Body of pancreas (tissue), 4 donors: ENCODE data around the gene GCLC. TPM values are rescaled to one million over a fixed set of nuclear protein-coding genes. Genes with fewer than 3 reads are reported as not detected.

Experiments used
- ATAC-seq: fragments of 150-250 bp; one replicate; pipeline ENCODE4 v1.9.1; 2016
- DNase-seq, 4 donors: peaks; one replicate each; pipeline ENCODE4 v3.0.0-alpha.2; 2019
- H3K27ac ChIP-seq, 4 donors: fragments of 200-600 bp; sonication (generic); 1 replicate in 3 of 4; 2 replicates in 1 of 4; pipeline versions ENCODE4 v1.5.1 to v1.6.1; 2016 to 2019; ENCODE audit warnings: mild to moderate bottlenecking in 1 of 4, mixed read lengths in 1 of 4, moderate library complexity in 1 of 4
- H3K27me3 ChIP-seq, 2 donors: fragments of 200-600 bp; sonication (generic); one replicate each; pipeline ENCODE4 v1.6.0; 2016; ENCODE audit warnings: mild to moderate bottlenecking in 1 of 2
- H3K36me3 ChIP-seq, 2 donors: fragments of 200-600 bp; sonication (generic); replicated peaks in 1 of 2; 2 replicates each; pipeline ENCODE4 v1.5.1; 2016; ENCODE audit warnings: low read depth in 2 of 2; ENCODE audit not compliant: insufficient read depth in 1 of 2
- H3K4me1 ChIP-seq: fragments of 200-600 bp; sonication (generic); one replicate; pipeline ENCODE4 v1.6.0; 2016
- H3K4me3 ChIP-seq, 2 donors: fragments of 200-600 bp; sonication (generic); 1 replicate in 1 of 2; 2 replicates in 1 of 2; pipeline ENCODE4 v1.5.1; 2016 to 2019
- H3K9me3 ChIP-seq, 3 donors: fragments of 200-600 bp; sonication (generic); 1 replicate in 2 of 3; 2 replicates in 1 of 3; pipeline ENCODE4 v1.5.1; 2016
- CTCF ChIP-seq, 7 experiments: fragments of 450-650 bp in 4 of 7; fragments of 200-600 bp in 3 of 7; sonication (generic) in 3 of 7; IDR thresholded peaks; one replicate each; pipeline ENCODE4 v1.5.1; 2016 to 2019; ENCODE audit warnings: antibody characterized with exemption in 7 of 7
- POLR2A ChIP-seq, 3 donors: fragments of 450-650 bp; IDR thresholded peaks; one replicate each; pipeline ENCODE4 v1.6.1; 2016; ENCODE audit warnings: antibody characterized with exemption in 3 of 3, mild to moderate bottlenecking in 2 of 3
- WGBS, 2 donors: methylation state at CpG; one replicate each; pipeline ENCODE4 v1.1.5; 2017; 5-methylcytosine and 5-hydroxymethylcytosine counted together
- intact Hi-C: fragments of 100-400 bp; cut with DNase I; formaldehyde crosslinking; loops from one replicate; pipeline ENCODE4 v1.15.1; 2023
- total RNA-seq, 2 donors: library from RNA; depleted of rRNA; stranded (reverse); fragments of >200 nt; gene quantifications; one replicate each; pipeline ENCODE4 v1.1.0, GENCODE V29; 2016

GCLC gene
- total RNA-seq, 2 donors from 2014 or later: 27.2 to 30.7 TPM

- no peak for DNase-seq
- Histone ChIP-seq H3K27me3 (no peaks in the 10 kb centered on the region), H3K4me3 (no peak overlapping the region), H3K4me1 (no peaks in the 10 kb centered on the region), H3K27ac (no peak overlapping the region), H3K9me3 (no peaks in the 10 kb centered on the region), H3K36me3 (no peaks in the 10 kb centered on the region)
- no peak for ATAC-seq
- TF ChIP-seq CTCF (IDR thresholded peaks at IDR 0.05): no peak
- no peak for TF ChIP-seq POLR2A (IDR thresholded peaks at IDR 0.05)
- intact Hi-C loops: no loop called here
- 78 to 88% methylated on average over 2 of the region's 2 CpGs for WGBS, 2 donors
These were observed 38.1 kb upstream of the GCLC start for GRCh38 chr6:53582963-53583362.

GRCh38 chr6:53581856-53582255 is 37.0 kb upstream of the GCLC start:
- Histone ChIP-seq H3K27me3 (no peaks in the 10 kb centered on the region), H3K27ac (no peak overlapping the region), H3K9me3 (no peaks in the 10 kb centered on the region), H3K36me3 (no peaks in the 10 kb centered on the region), H3K4me3 (no peak overlapping the region), H3K4me1 (no peaks in the 10 kb centered on the region)
- no peak for DNase-seq
- intact Hi-C loops: no loop called here
- no peak for ATAC-seq
- 42 to 43% methylated on average over 2 of the region's 2 CpGs for WGBS, 2 donors
- TF ChIP-seq CTCF (IDR thresholded peaks at IDR 0.05): no peak
- TF ChIP-seq POLR2A (IDR thresholded peaks at IDR 0.05): no peak

- Histone ChIP-seq H3K9me3 (no peaks in the 10 kb centered on the region), H3K27me3 (no peaks in the 10 kb centered on the region), H3K27ac (no peak overlapping the region), H3K4me3 (no peak overlapping the region), H3K4me1 (no peaks in the 10 kb centered on the region), H3K36me3 (no peaks in the 10 kb centered on the region)
- intact Hi-C loops: no loop called here
- TF ChIP-seq CTCF (IDR thresholded peaks at IDR 0.05) (no peak), POLR2A (IDR thresholded peaks at IDR 0.05) (no peak)
- DNase-seq: peak in 1 of 4 donors; percentile 10
- ATAC-seq: no peak
- WGBS, 2 donors: 79 to 87% methylated on average over 2 of the region's 2 CpGs
These were observed 36.4 kb upstream of the GCLC start for GRCh38 chr6:53581173-53581773.

GRCh38 chr6:53579338-53579737 is 34.4 kb upstream of the GCLC start:
- ATAC-seq (no peak), DNase-seq (no peak)
- 87 to 88% methylated on average over 5 of the region's 5 CpGs for WGBS, 2 donors
- Histone ChIP-seq H3K4me3 (no peak overlapping the region), H3K4me1 (no peaks in the 10 kb centered on the region), H3K27me3 (no peaks in the 10 kb centered on the region), H3K36me3 (no peaks in the 10 kb centered on the region), H3K27ac (no peak overlapping the region), H3K9me3 (no peaks in the 10 kb centered on the region)
- intact Hi-C loops: no loop called here
- no peak for TF ChIP-seq CTCF (IDR thresholded peaks at IDR 0.05)
- no peak for TF ChIP-seq POLR2A (IDR thresholded peaks at IDR 0.05)

- Histone ChIP-seq H3K4me1 (no peaks in the 10 kb centered on the region), H3K27ac (no peak overlapping the region), H3K27me3 (no peaks in the 10 kb centered on the region), H3K9me3 (no peaks in the 10 kb centered on the region), H3K36me3 (no peaks in the 10 kb centered on the region), H3K4me3 (no peak overlapping the region)
- 35 to 37% methylated on average over 7 of the region's 7 CpGs for WGBS, 2 donors
- intact Hi-C loops: no loop called here
- ATAC-seq (no peak), DNase-seq (no peak)
- TF ChIP-seq POLR2A (IDR thresholded peaks at IDR 0.05) (no peak), CTCF (IDR thresholded peaks at IDR 0.05) (no peak)
These were observed 33.5 kb upstream of the GCLC start for GRCh38 chr6:53578371-53578770.
